KG1 (cell line): ENCODE data around the gene SCYGR4.

Source experiments
- DNase-seq: peaks from one replicate; lab custom pipeline; 2025; lab: John Stamatoyannopoulos, UW

Gene SCYGR4

GRCh38 chr2:227614246-227614645 lies 3.1 kb upstream of the SCYGR4 start:
- DNase-seq = no peak

DNA sequence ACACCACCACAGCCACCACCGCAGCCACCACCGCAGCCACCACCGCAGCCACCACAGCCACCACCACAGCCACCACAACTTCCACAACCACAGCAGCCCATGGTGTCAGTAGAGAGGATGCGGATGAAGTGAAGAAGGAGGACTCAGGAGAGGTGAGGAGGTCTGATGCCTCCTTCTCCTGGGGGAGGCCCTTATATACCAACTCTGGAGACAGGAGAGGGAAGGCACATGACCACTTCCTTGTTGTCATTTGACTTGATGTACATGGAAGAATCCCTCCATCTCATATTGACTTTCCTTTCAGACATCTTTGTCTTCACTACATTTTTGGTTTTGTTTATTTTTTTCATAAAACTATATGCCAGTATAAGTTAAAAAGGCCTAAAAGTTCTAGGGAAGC lies 2.6 kb upstream of the SCYGR4 start, which contains the start of gene SCYGR3:
SCYGR3 (minus strand) TSS at position 101 of the 400 bp plus-strand sequence; CDS start at position 101, 0 bp downstream.
- DNase-seq = no peak

GRCh38 chr2:227615181-227615580 lies 2.1 kb upstream of the SCYGR4 start:
- DNase-seq = no peak

GRCh38 chr2:227615906-227616305 lies 1.4 kb upstream of the SCYGR4 start:
- no peak for DNase-seq

DNA sequence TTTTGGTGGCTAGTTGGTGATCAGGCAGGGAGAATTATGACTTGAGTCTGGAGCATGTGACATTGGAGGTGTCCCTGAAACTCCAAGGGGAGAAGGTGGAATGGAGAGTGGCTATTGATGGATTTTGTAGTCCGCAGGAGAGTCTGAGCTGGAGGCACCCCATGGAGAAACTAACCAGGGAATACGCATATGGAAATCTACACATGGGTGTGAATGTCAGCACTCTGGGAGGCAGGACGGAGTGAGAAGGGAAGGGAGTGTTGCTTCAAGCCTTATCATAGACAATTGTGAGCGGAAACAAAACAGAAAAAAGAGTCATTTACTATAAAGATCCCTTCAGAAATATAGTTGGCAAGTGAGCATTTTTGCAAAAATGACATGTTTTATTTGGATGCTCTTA lies 667 bp upstream of the SCYGR4 start:
- no peak for DNase-seq

DNA sequence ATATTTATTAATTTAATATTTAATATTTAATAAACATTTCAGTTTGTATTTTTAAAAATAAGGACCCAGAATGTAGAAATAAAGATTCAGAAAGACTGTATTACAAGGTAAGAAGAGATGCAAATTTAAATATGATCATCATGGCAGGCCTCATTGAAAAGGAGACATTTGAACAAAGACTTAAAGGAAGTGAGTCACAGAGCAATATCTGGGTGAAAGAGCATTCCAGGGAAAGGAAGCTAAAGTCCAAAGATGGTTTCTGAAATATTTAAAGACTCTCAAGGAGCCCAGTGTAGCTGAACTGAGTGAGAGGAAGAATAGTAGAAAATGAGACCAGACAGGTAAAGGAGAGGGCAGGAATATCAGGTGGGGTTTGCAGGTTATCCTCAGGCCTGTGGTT lies 5.9 kb downstream of the SCYGR4 start:
- DNase-seq = no peak

DNA sequence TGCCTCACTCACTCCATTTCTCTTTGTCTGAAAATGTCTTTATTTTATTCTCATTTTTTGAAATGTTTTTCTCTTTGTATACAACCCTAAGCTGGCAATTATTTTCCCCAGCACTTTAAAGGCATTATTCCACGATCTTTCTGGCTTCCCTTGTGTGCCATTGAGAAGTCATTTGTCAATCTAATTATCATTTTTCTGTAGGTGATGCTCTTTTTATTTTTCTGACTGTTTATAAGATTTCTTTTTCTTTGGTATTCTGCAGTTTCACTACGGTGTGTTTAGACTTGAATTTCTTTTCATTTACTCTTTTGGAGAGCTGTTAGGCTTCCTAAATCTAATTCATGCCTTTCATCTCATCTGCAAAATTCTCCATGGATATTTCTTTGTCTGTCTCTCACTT lies 8.1 kb downstream of the SCYGR4 start:
- DNase-seq = no peak

GRCh38 chr2:227626580-227627151 lies 9.4 kb downstream of the SCYGR4 start:
- DNase-seq = no peak

DNA sequence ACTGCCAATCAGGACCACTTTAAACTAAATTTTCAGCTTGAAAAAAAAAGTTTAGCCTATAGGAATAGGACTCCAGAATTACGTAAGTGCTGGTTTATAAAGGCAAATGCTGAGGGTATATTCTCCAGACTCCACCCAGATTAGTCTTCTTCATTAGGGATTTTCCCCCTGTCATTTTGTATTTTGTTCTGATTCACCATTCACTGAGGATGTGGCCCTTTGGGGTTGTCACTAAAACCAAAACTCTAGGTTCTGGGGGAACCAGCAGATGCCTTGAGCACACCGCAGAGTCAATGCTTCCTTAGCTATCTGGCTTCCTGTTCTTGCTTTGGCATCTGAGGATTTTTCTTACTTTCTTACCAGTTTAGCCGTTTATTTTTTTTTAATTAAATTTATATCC lies 10.5 kb downstream of the SCYGR4 start:
- no peak for DNase-seq

DNA sequence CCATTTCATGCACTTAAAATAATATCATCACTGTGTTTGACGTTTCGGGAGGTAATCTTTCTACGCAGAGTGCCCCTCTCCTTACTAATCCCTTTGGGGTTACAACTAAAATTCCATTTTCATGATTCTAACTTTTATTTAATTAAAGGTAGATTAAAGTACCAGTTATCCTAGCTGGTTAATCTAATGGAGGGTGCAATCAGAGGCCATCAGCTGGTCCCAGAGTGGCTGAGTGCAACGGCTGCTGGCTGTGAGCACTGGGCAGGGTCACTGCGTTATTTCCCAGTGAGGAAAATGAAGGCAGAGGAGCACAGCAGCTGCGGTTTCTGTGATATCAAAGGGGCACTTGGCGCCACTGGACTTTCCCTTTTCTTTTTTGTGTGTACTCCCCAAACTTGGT lies 12.1 kb downstream of the SCYGR4 start:
- no peak for DNase-seq

GRCh38 chr2:227630322-227630721 lies 13.0 kb downstream of the SCYGR4 start:
- DNase-seq = no peak

DNA sequence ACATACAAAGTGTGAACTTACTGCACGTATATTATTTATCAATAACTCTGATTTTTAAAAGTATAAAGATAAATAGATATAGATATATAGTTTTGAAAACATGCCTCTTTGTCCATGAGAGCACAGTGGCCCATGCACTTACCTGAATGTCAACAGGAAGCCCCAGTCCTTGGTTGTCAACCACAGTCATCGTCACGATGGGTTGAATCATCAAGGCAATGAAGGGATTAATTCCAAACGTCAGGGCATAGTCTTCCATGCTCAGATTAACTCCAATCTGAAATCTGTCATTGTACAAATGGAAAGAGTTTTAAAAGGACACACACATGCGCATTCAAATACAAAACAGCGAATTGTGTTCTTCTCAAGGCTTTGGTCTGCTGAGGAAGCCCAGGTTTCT lies 15.5 kb downstream of the SCYGR4 start:
- no peak for DNase-seq

- no peak for DNase-seq
Observed at GRCh38 chr2:227634201-227634600, 16.9 kb downstream of the SCYGR4 start.

- no peak for DNase-seq
Observed at GRCh38 chr2:227642656-227643055, 25.4 kb downstream of the SCYGR4 start.

GRCh38 chr2:227643990-227644551 lies 26.8 kb downstream of the SCYGR4 start:
- DNase-seq = no peak

GRCh38 chr2:227653419-227653818 lies 36.1 kb downstream of the SCYGR4 start:
- DNase-seq = no peak

- DNase-seq = no peak
Observed at GRCh38 chr2:227654426-227654825, 37.1 kb downstream of the SCYGR4 start.

GRCh38 chr2:227655454-227655853 lies 38.2 kb downstream of the SCYGR4 start:
- no peak for DNase-seq

DNA sequence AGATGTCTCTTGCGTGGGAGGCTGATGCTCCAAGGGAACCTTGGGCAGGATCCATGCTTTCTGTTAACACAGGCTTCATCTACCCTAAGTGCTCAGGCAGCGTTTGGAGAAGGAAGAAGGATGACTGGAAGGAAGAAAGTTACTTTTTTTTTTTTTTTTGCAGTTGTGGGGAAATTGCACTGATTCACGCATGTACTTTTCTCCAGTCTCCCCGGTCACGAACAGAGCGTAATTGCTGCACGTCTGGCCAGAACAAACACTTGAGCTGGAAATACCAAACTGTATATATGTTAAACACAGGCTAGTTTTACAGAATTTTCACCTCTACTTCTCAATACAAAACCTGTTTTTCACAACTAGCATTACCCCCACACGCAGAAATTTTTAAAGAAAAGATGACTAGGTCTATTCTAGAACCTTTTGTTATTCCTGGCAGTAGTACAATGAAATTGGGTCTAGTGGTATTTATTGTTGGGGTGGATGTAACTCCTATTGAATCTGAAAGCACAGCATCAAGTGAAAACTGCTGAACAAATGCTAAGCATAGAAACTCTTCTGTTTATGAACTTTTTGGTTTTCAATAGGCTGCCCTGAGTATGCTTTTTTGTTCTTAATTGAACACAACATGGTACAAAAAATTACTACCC lies 40.0 kb downstream of the SCYGR4 start:
- DNase-seq = no peak

GRCh38 chr2:227661025-227661649 lies 43.8 kb downstream of the SCYGR4 start:
- no peak for DNase-seq

- DNase-seq = no peak
Observed at GRCh38 chr2:227661827-227662226, 44.5 kb downstream of the SCYGR4 start.

- DNase-seq = no peak
Observed at GRCh38 chr2:227665189-227665940, 48.1 kb downstream of the SCYGR4 start.
